HG02610 (cell line): ENCODE measurements around the gene PARD3.
"Not testable (repeated sequence)": the region's sequence is repeated elsewhere in the genome, so short reads cannot be mapped to it uniquely, and the experiment has no call there.

Source experiments
- ATAC-seq: cut with Tn5 transposase; IDR thresholded peaks from one replicate; pipeline ENCODE4 v1.9.1; 2021; ENCODE audit warnings: mild to moderate bottlenecking, moderate library complexity; ENCODE audit not compliant: unreplicated experiment

PARD3 gene

DNA sequence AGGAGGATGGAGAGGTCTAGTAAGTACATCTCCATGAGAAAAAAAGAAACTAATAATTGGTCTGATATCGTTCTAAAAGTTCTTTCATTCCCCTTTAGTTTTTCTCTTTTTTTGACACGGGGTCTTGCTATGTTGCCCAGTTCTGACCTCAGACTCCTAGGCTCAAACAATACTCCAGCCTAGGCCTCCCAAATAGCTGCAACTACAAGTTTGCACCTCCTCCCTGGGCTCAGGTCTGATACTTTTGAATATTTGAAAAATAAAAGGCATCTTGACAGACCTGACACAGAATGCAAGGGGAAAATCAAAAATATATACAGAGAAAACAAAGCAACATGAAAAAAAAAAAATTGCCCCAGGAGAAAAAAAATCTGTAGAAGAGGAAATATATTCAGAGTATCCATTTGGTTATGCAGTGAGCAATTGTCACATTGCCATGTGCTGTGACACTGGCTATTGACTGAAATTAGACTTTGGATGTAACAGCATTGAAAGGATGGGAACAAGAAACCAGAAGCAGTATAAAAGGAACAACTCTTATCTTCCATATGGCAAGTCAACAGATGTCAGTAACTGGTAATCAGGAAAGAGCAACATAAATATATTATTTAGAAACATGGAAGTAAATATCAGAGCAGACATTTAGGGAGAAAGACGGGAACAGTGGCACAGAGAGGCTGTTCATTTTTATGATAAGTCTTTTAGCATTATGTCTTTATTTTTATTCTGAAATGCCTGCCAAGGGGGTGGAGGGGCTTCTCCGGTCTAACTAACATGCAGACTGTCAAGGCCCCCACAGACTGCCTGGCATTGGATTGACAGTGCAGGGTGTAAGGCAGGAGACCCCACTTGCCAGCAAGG lies 408.4 kb downstream of the PARD3 start:
- ATAC-seq: no peak

DNA sequence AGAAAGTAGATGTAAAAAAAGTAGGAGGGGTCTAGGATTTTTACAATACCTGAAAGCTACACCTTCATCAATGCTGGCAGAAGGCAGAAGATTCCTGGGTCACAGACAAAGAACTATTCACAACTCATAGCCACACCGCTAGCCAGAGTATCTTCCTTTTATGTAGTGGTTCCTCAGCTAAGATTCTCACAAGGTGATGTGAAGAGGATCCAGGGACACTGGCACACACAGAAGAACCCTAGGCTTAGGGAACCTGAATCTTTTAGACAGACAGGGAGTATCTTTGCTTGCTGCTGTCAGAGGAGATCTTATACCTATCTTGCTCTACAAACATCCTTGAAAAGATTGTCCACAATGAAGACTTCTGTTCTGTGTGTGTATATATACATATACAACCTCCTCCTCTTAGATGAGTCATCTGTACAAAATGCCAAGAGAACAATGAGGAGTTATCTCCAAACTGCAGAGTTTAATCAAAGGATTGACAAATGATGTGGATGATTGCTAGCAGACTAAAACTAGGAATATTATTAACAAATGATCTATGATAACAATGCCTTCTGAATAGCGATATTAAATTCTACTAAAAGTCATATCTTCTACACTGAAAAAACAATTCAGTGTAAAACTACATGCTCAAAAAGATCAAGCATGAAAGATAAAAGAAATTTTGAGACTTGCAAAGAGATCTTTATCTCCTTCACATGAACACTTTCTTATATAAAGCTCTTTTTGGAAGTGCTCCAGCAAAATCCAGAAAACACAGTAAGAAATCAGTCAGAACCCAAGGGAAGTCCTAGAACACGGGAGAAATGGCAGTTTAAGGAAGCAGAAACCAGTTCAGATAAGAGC lies 409.3 kb downstream of the PARD3 start:
- no peak for ATAC-seq

DNA sequence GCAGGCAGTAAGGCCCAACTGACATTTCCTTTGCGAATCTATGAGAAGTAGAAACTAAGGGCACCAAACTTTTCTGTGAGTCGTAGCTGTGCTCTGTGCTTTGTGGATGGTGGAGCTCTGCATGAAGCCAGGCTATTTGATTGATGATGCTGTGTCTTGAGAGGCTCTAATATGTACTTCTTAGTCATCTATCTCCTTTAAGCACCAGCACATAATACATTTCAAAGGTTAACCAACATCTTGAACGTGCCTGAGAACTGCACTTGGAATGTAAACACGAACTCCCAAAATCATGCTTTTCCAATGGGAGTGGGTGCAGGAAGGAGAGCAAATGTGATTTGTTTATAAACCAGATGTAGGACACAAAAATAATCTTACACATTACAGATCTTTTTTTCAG lies 411.6 kb downstream of the PARD3 start:
- no peak for ATAC-seq

DNA sequence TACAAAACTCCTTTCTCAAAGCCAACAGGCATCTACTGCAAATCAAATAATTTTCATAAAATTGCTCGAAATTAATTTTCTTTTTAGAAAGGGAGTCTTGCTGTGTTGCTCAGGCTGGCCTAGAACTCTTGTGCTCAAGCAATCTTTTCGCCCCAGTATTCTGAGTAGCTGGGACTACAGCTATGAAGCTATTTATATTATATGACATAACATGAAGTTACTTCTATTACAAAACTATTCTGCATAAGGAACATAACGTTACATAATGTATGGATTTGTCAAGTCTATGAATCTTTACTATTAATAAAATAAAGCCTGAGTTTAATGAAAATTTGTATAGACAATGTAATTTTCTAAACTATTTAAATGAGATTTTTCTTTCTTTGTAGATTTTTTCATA lies 415.0 kb downstream of the PARD3 start:
- ATAC-seq: no peak

DNA sequence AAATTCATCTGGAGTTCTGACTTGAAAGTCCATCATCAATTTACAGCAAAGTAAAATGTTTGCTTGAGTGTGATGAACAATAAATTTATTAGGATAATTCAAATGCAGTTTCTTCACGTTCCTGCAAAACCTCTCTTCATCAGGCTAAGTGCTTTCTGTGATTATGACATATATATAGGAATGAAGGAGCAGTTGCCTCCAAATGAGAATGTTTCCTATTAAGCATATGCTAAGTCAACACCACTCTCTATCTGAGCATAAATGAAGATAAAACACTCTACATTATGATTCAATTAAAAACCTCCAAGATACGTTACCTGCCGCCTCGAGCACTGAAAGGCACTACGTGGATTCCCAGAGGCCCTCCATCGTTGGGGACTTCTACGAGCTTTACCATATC lies 416.1 kb downstream of the PARD3 start:
- ATAC-seq: no peak

DNA sequence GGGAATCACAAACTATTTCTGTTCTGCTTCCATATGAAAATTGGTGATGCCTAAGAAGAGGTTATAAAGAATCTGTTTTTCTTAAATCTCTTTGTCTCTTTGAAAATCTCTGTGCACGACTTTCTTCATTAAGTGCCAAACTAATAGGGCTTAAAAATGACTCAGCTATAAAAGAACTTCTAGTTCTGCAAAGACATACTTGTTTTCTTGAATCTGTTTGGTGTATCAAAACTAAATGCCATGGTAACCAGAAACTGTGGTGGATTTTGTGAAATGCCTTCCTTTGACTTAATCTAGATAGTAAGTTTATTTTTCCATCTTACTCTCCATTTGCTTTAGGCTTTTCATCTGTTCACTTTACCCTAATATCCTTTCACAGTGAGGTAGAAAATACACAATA lies 417.8 kb downstream of the PARD3 start:
- ATAC-seq: no peak

DNA sequence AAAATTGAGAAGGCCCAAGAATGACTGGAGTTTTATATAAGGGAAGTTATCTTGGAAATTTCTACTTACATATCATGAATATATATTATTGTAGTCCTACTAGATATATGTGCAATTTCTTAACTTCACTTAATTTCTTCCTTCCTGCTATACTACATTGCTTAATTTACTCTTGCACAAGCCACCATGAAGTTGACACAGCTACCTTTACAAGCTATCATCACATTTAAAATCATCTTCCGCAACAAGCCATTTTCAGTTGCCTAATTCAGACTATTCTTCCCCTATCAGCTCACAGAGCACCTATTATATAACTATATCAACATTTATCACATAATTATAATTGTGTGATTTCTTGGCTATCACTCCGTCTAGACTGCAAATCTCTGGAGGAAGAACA lies 418.4 kb downstream of the PARD3 start:
- ATAC-seq: no peak

DNA sequence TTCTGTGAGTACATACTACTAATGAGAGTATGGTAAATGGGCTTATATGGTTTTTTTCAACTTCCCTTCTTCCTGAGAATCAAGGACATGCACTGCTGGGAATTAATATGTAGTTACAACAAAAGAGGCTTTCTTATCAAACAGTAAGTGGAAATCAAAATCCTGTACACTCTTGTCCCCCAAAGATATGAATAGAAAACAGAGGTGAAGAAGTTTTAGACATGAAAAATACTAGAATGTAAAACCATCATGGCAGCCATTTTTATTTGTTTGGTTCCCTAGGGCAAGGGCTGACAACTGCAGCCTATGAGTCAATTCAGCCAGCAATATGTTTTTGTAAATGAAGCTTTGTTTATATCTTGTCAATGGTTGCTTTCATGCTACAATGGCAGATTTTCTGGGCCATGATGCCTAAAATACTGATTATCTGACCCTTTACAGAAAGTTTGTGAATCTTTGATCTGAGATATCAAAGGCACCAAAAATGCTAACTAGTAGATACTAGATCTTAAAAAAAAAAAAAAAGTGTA lies 422.4 kb downstream of the PARD3 start:
- no peak for ATAC-seq

DNA sequence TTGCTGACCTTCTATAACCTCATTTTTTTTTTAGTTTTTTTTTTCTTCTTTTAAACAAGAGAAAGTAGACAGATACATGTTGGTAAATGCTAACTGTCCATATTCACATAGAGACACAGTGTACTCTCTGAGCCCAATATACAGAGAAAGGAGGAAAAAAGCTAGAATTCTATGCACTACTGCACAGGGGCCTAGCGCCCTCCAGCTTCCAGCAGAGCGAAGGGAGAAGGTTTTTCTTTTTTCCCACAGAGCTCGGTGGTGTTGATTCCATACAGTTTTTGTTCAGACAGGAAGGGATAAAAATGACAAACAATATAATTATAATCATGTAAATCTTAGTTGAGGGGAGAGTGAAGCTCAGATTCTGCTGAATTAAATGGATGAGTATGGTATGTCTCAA lies 423.9 kb downstream of the PARD3 start:
- not testable (repeated sequence) for ATAC-seq

DNA sequence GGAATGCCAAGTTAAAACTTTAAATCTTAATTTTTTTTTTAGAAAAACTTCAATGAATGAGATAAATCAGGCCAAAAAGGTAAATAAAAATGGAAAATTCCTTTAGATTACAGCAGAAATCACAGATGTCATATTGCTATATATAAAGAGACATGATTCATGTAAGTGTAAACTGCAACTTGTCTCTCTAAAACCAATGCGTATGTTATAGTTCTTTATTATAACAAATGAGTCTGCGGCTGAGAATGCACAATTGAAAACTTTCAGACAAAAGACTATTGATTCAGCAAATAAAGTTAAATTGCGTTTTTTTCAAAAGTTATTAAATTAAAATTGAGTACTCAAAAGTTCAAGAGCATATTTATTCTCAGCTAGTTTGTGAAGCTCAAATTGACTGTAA lies 425.3 kb downstream of the PARD3 start:
- ATAC-seq: no peak

DNA sequence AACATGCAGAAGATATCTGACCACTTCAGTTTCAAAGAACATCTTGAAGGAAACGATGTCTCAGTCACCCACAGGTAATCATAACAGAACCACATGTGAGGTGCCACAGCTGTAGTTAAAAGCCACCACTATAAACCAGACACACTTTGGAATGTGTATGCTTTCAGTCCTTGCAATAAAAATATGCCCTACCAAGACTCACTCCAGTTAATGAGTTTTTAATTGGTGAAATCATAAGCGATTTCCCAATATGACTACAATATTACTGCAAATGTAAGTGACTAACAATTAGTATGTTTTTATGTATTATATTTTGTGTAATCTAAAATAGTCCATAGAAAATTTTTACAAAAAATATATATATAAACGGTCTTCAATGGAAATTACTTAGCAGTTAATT lies 428.2 kb downstream of the PARD3 start:
- ATAC-seq: no peak

DNA sequence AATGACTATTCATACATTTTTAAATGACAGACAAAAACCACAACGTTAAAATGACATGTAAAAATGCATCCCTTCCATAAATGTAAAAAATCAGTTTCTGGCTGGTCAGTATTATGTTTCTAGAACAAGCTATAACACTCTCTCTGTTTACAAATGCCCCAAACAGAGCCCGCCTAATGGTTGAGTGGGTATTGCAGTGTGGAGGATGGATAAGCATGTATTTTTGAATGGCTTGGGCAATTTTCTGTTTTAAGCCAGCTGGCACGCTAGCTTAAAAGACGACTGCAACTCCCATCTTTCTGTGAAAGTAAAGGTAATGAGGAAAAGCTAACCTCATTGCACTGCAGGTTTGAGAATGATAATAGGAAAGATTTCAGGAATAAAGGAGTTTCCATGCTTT lies 430.7 kb downstream of the PARD3 start:
- ATAC-seq: no peak

DNA sequence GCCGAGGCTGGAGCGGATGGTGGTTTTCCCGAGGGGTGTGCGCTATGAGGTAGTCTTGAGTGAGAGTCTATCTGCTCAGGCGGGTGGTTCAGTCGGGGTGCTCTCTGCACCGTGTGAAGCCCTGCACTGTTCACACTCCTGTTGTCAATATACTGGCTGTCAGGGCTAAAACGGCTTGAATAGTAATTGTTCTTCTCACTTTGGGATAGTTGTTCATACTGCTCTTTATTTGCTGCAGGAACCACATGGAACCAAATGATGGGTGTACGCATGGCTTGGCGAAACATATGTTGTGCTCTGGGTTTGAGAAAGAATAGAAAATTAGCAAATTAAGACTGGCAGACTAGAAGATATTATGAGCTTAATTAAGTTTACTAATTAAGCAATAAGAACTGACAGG lies 432.5 kb downstream of the PARD3 start:
- no peak for ATAC-seq

DNA sequence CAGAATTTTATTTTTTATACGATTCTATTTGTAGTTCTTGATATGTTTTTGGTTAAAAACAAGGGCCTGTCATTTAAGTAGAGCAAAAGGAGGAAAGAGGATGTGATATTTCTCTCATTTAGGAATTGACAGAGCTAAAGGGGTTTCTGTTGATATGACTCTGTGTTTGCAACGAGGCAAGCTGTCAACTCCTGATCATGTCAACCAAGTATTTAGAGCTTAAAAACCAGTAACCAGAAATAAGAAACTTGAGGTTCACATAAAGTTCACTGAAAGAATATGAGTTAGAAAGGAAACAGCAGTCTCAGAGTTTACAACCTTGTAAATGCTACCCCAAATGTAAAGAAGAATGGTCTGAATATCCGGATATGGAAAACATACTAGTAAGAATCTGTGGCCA lies 434.2 kb downstream of the PARD3 start:
- ATAC-seq: no peak

DNA sequence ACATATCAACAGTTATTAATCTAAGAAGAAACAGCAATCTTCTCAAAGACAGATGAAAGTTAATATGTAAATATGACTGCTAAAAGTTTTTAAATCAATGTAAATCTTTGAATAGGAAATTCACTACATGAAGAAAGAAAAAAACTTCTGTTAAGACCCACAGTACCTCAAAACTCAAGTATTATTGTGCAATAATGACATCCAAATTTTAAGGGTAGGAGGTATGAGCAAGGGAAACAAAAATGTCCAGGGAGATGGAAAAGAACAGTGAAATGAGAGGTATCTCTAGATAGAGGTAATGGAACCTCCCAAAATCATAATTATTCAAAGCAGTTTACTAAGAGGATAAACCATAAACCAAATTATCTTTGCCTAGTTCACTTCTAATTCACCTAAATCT lies 436.8 kb downstream of the PARD3 start:
- no peak for ATAC-seq

DNA sequence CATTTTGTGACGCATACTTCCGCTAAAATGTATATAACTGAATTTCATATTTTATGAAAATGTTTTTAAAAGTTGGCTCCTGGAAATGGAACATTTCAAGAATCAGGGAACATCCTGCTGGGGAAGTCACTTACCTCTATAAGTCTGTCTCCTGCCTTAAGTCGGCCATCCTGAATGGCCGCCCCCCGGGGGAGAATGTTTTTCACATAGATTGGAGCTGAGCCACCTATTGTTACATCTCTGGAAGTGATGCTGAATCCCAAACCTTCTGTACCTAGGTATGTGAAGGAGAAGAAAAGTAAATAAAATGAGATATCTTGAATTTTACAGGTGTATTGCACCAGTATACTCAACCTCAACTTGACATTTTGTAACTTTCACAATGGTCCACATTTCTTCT lies 437.3 kb downstream of the PARD3 start:
- ATAC-seq: no peak

DNA sequence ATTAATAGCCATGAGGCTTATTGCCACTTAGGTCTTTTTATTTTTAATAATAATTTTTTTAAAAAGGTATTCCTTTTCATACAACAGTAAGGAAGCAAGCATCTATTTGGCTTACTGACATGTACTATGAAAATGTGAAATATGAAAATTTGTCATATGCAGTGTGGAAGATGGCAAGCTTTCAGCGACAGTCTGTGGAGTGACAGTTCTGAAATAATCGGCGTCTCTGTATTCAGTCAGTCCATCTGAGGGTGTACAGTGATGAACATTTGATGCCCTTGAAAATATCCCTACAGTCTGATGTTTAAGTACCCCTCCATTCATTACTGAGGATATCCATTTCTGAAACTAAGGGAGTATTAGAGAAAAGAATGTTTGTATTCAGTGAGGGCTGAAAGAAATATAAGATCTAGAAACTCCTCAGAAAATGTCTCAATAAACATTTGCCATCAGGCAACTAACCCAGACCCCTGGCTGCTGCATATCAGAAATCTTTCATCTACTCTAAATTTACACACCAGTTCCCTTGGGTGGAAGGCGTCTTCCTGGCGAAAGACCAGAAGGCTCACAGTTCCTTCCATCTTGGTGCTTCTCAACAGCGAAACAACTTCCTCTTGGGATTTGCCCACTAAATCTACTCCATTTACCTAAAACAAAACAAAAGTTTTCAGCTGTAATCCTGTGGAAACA lies 440.6 kb downstream of the PARD3 start:
- no peak for ATAC-seq

DNA sequence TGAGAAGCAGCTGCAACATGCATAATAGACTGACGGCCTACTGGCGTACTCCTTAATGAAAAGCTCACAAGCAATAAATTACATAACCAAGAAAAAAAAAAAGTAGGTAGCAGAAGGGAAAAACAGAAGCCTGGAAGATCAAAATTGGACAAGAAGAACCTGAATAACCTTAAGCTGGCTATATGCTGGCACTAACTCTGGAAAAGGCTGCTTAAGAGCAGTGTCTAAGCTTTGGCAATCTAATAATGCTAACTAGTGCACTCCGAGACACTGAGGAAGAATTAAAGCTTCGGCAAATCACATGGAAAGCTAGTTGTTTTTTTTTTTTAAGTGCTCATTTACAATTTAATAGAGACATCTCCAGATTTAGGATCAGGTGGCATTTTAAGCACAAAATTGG lies 441.9 kb downstream of the PARD3 start:
- no peak for ATAC-seq

DNA sequence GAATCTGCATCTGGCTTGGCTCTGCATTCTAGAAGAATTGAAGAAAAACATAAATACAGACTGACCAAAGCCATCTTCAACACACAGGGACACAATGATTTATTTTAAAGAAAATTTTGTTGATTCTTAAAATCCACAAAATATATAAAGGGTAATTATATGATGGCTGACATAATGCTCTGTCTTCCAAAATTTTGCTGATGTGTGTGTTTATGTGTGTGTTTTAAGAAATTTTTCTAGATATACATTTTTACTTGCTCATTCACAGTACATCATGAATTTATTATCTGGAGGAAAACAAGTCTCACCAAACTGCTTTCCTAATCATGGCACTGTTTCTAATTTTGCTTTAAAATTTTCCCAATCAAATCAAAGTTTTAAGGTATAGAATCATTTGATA lies 442.6 kb downstream of the PARD3 start:
- no peak for ATAC-seq

DNA sequence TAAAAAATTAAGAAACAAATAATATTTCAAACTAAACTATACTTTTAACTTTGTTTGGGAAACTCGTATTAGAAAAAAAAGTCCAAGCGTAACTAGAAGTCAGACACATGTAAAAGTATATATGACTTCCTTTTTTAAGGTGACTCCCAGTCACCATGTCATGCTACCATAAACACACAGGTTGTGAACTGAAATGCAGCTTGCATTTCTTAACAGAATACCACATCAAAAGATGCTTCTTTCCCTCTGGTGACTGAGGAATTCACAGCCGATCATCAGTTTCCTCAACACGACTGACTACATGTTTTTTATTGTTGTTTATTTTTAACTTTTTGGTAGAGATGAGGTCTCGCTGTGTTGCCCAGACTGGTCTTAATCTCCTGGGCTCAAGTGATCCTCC lies 445.0 kb downstream of the PARD3 start:
- peak; percentile 39 for ATAC-seq

DNA sequence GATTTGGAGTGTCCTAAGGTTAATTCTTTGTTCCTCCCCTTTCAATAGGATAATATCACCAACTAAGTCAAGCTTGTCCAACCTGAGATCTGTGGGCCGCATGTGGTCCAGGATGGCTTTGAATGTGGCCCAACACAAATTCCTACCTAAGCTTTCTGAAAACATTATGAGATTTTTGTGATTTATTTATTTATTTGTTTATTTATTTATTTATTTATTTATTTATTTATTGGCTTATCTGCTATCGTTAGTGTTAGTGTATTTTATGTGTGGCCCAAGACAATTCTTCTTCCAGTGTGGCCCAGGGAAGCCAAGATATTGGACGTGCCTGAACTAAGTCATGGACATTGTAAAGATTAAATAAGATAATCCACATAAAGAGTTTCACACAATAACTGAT lies 446.0 kb downstream of the PARD3 start:
- ATAC-seq: no peak
